CD4-positive, CD25-positive, alpha-beta regulatory T cell (primary cell): Measurements from ENCODE around the gene STAT6. TPM values are rescaled to one million over a fixed set of nuclear protein-coding genes. Genes with fewer than 3 reads are reported as not detected.

Experiments
- ATAC-seq, 2 donors: fragments of 150-1000 bp; cut with Tn5 transposase; one replicate each; pipeline ENCODE4 v1.10.0; 2021; ENCODE audit warnings: low read depth in 2 of 2, moderate number of reproducible peaks in 2 of 2, moderate library complexity in 1 of 2
- DNase-seq, 3 donors: peaks; one replicate each; pipeline versions ENCODE4 v3.0.0 to v3.0.0-alpha.2; 2012 to 2022; ENCODE audit warnings: mixed read lengths in 1 of 3
- H3K27ac ChIP-seq: one replicate; pipeline ENCODE4 v1.7.0; 2013; ENCODE audit warnings: mild to moderate bottlenecking, low read length; ENCODE audit not compliant: insufficient read depth, poor library complexity, severe bottlenecking
- H3K27me3 ChIP-seq: one replicate; pipeline ENCODE4 v1.7.0; 2013; ENCODE audit warnings: low read length; ENCODE audit not compliant: control insufficient read depth, insufficient read depth
- H3K36me3 ChIP-seq: one replicate; pipeline ENCODE4 v1.7.0; 2013; ENCODE audit warnings: mild to moderate bottlenecking, low read length, moderate library complexity; ENCODE audit not compliant: control insufficient read depth, insufficient read depth
- H3K4me1 ChIP-seq: 2 replicates; pipeline ENCODE4 v1.7.0; 2013; ENCODE audit warnings: mild to moderate bottlenecking, low read length; ENCODE audit not compliant: insufficient read depth, control insufficient read depth, poor library complexity, severe bottlenecking
- H3K4me3 ChIP-seq: one replicate; pipeline ENCODE4 v1.7.0; 2013; ENCODE audit warnings: low read depth, mild to moderate bottlenecking, low read length, moderate library complexity
- H3K9me3 ChIP-seq, 2 experiments: 1 replicate in 1 of 2; 2 replicates in 1 of 2; pipeline ENCODE4 v1.7.0; 2013; ENCODE audit warnings: low read length in 2 of 2, mild to moderate bottlenecking in 1 of 2, moderate library complexity in 1 of 2; ENCODE audit not compliant: control insufficient read depth in 2 of 2
- H3K27ac Mint-ChIP-seq, 3 donors: one replicate each; pipeline ENCODE4 v1.8.0; 2020 to 2022; ENCODE audit warnings: mild to moderate bottlenecking in 3 of 3, mixed read lengths in 3 of 3, moderate library complexity in 2 of 3
- H3K27me3 Mint-ChIP-seq: one replicate; pipeline ENCODE4 v1.8.0; 2022; ENCODE audit warnings: mild to moderate bottlenecking, mixed read lengths
- H3K36me3 Mint-ChIP-seq: one replicate; pipeline ENCODE4 v1.8.0; 2020; ENCODE audit warnings: mixed read lengths
- H3K4me1 Mint-ChIP-seq, 4 donors: one replicate each; pipeline ENCODE4 v1.8.0; 2020 to 2022; ENCODE audit warnings: mixed read lengths in 4 of 4, mild to moderate bottlenecking in 1 of 4
- H3K4me3 Mint-ChIP-seq, 4 donors: one replicate each; pipeline ENCODE4 v1.8.0; 2020 to 2022; ENCODE audit warnings: mild to moderate bottlenecking in 4 of 4, mixed read lengths in 4 of 4, moderate library complexity in 3 of 4
- H3K9me3 Mint-ChIP-seq, 7 donors: one replicate each; pipeline ENCODE4 v1.8.0; 2020 to 2022; ENCODE audit warnings: mixed read lengths in 7 of 7, mild to moderate bottlenecking in 3 of 7, moderate library complexity in 2 of 7
- polyA plus RNA-seq, 4 donors: library from polyadenylated mRNA; unstranded; fragments of 300-500 nt; fragmentation: Illumina TruSeq; gene quantifications; one replicate each; pipeline ENCODE4 v1.2.3, GENCODE V29; 2021
- total RNA-seq: library from RNA; stranded (reverse); gene quantifications from one replicate; pipeline ENCODE4 v1.2.3, GENCODE V29; 2022

The STAT6 gene
- 215 TPM for total RNA-seq
- 10 to 100 TPM; 69.2 to 81.6 (median 76.4) TPM for polyA plus RNA-seq

GRCh38 chr12:57111031-57111734, at the start of gene STAT6:
Gene STAT6 (minus strand): TSS chr12:57111362. CDS start chr12:57108278, 3,084 bp downstream.
- DNase-seq (peak; percentile 82 to 97 (median 91)), ATAC-seq (peak; percentile 72 to 75)
- H3K27me3 ChIP-seq = no peaks in the 10 kb centered on the region
- H3K4me3 ChIP-seq = peak within 1 kb of the TSS; percentile 88
- peaks cover 48% of the 10 kb centered on the region for H3K4me1 ChIP-seq
- peak within 1 kb of the TSS; percentile 98 to 99 (median 99) for H3K27ac Mint-ChIP-seq
- peaks cover 0 to 55% (median 40%) of the 10 kb centered on the region in 4 donors for H3K4me1 Mint-ChIP-seq
- peak within 1 kb of the TSS; percentile 98 for H3K27ac ChIP-seq
- H3K4me3 Mint-ChIP-seq = peak within 1 kb of the TSS; percentile 91 to 100 (median 97)
- peaks cover 24% of the 10 kb centered on the region for H3K36me3 ChIP-seq
- H3K9me3 ChIP-seq = no peaks in the 10 kb centered on the region
- H3K27me3 Mint-ChIP-seq = peaks cover 14% of the 10 kb centered on the region
- peaks cover 0 to 5% (median 0%) of the 10 kb centered on the region in 7 donors for H3K9me3 Mint-ChIP-seq
- peaks cover 15% of the 10 kb centered on the region for H3K36me3 Mint-ChIP-seq

- H3K4me1 ChIP-seq = no peaks in the 10 kb centered on the region
- Mint-ChIP-seq H3K4me1 (peaks cover 0 to 2% (median 0%) of the 10 kb centered on the region in 4 donors), H3K27me3 (no peaks in the 10 kb centered on the region), H3K4me3 (no peak overlapping the region), H3K27ac (no peak overlapping the region), H3K9me3 (peaks cover 0 to 2% (median 0%) of the 10 kb centered on the region in 7 donors), H3K36me3 (peaks cover 7% of the 10 kb centered on the region)
- H3K36me3 ChIP-seq = no peaks in the 10 kb centered on the region
- no peak overlapping the region for H3K27ac ChIP-seq
- H3K9me3 ChIP-seq = no peaks in the 10 kb centered on the region
- H3K4me3 ChIP-seq = no peak overlapping the region
- H3K27me3 ChIP-seq = no peaks in the 10 kb centered on the region
- ATAC-seq (no peak), DNase-seq (no peak)
These were observed 49.6 kb upstream of the STAT6 start for GRCh38 chr12:57160741-57161140.

- Histone ChIP-seq H3K27ac (no peak overlapping the region), H3K4me3 (no peak overlapping the region), H3K36me3 (no peaks in the 10 kb centered on the region), H3K4me1 (no peaks in the 10 kb centered on the region), H3K27me3 (no peaks in the 10 kb centered on the region), H3K9me3 (no peaks in the 10 kb centered on the region)
- H3K36me3 Mint-ChIP-seq = peaks cover 7% of the 10 kb centered on the region
- H3K4me1 Mint-ChIP-seq = peaks cover 0 to 2% (median 0%) of the 10 kb centered on the region in 4 donors
- no peaks in the 10 kb centered on the region for H3K27me3 Mint-ChIP-seq
- ATAC-seq = no peak
- H3K9me3 Mint-ChIP-seq = peaks cover 0 to 1% (median 0%) of the 10 kb centered on the region in 7 donors
- H3K27ac Mint-ChIP-seq = no peak overlapping the region
- DNase-seq = no peak
- H3K4me3 Mint-ChIP-seq = no peak overlapping the region
These were observed 48.9 kb upstream of the STAT6 start for GRCh38 chr12:57160040-57160439.

GRCh38 chr12:57159311-57159710, 48.1 kb upstream of the STAT6 start:
- ATAC-seq = no peak

GRCh38 chr12:57158665-57159064, 47.5 kb upstream of the STAT6 start:
- no peak overlapping the region for H3K4me3 ChIP-seq
- no peaks in the 10 kb centered on the region for H3K27me3 ChIP-seq
- DNase-seq (no peak), ATAC-seq (no peak)
- no peak overlapping the region for H3K27ac Mint-ChIP-seq
- H3K4me1 ChIP-seq = no peaks in the 10 kb centered on the region
- no peak overlapping the region for H3K4me3 Mint-ChIP-seq
- peaks cover 7% of the 10 kb centered on the region for H3K36me3 Mint-ChIP-seq
- no peaks in the 10 kb centered on the region for H3K36me3 ChIP-seq
- no peaks in the 10 kb centered on the region for H3K9me3 ChIP-seq
- peaks cover 0 to 2% (median 0%) of the 10 kb centered on the region in 4 donors for H3K4me1 Mint-ChIP-seq
- no peak overlapping the region for H3K27ac ChIP-seq
- no peaks in the 10 kb centered on the region for H3K9me3 Mint-ChIP-seq
- no peaks in the 10 kb centered on the region for H3K27me3 Mint-ChIP-seq

More at GRCh38 chr12:57159311-57159710, 48.1 kb upstream of the STAT6 start:
- peaks cover 7% of the 10 kb centered on the region for H3K36me3 Mint-ChIP-seq
- no peaks in the 10 kb centered on the region for H3K27me3 Mint-ChIP-seq
- no peaks in the 10 kb centered on the region for H3K9me3 Mint-ChIP-seq
- Histone ChIP-seq H3K27ac (no peak overlapping the region), H3K9me3 (no peaks in the 10 kb centered on the region), H3K4me3 (no peak overlapping the region), H3K36me3 (no peaks in the 10 kb centered on the region), H3K27me3 (no peaks in the 10 kb centered on the region), H3K4me1 (no peaks in the 10 kb centered on the region)
- peaks cover 0 to 2% (median 0%) of the 10 kb centered on the region in 4 donors for H3K4me1 Mint-ChIP-seq
- no peak overlapping the region for H3K4me3 Mint-ChIP-seq
- DNase-seq = no peak
- no peak overlapping the region for H3K27ac Mint-ChIP-seq

- Histone ChIP-seq H3K4me1 (no peaks in the 10 kb centered on the region), H3K27ac (no peak overlapping the region), H3K4me3 (no peak overlapping the region), H3K9me3 (no peaks in the 10 kb centered on the region), H3K27me3 (no peaks in the 10 kb centered on the region), H3K36me3 (no peaks in the 10 kb centered on the region)
- ATAC-seq = no peak
- Mint-ChIP-seq H3K36me3 (peaks cover 7% of the 10 kb centered on the region), H3K27ac (no peak overlapping the region), H3K9me3 (no peaks in the 10 kb centered on the region), H3K27me3 (no peaks in the 10 kb centered on the region), H3K4me1 (peaks cover 0 to 2% (median 0%) of the 10 kb centered on the region in 4 donors), H3K4me3 (no peak overlapping the region)
- no peak for DNase-seq
These were observed 47.0 kb upstream of the STAT6 start for GRCh38 chr12:57158186-57158585.

GRCh38 chr12:57157588-57158173, 46.5 kb upstream of the STAT6 start:
- no peak overlapping the region for H3K4me3 Mint-ChIP-seq
- H3K36me3 ChIP-seq = no peaks in the 10 kb centered on the region
- no peaks in the 10 kb centered on the region for H3K9me3 ChIP-seq
- H3K27me3 ChIP-seq = no peaks in the 10 kb centered on the region
- peak overlapping the region in 2 of 3 donors; percentile 50 to 54 for H3K27ac Mint-ChIP-seq
- H3K27ac ChIP-seq = no peak overlapping the region
- H3K4me3 ChIP-seq = no peak overlapping the region
- H3K36me3 Mint-ChIP-seq = peaks cover 7% of the 10 kb centered on the region
- no peaks in the 10 kb centered on the region for H3K9me3 Mint-ChIP-seq
- H3K4me1 ChIP-seq = no peaks in the 10 kb centered on the region
- ATAC-seq = no peak
- peak in 1 of 3 donors; percentile 15 for DNase-seq
- H3K27me3 Mint-ChIP-seq = peaks cover 5% of the 10 kb centered on the region
- H3K4me1 Mint-ChIP-seq = peaks cover 0 to 2% (median 0%) of the 10 kb centered on the region in 4 donors
